Fibroblast of skin of right biceps (primary cell): Measurements from ENCODE around the gene AZIN2.

ENCODE experiments used
- DNase-seq: peaks from one replicate; pipeline ENCODE4 v3.0.0-alpha.2; 2013

Gene AZIN2

GRCh38 chr1:33155877-33156538 is 75.1 kb downstream of the AZIN2 start:
- DNase-seq: no peak

GRCh38 chr1:33157131-33157530 is 76.2 kb downstream of the AZIN2 start:
- DNase-seq: no peak

GRCh38 chr1:33158366-33158765 is 77.4 kb downstream of the AZIN2 start:
- no peak for DNase-seq

- no peak for DNase-seq
Measured at GRCh38 chr1:33159577-33159976, 78.6 kb downstream of the AZIN2 start.

DNA sequence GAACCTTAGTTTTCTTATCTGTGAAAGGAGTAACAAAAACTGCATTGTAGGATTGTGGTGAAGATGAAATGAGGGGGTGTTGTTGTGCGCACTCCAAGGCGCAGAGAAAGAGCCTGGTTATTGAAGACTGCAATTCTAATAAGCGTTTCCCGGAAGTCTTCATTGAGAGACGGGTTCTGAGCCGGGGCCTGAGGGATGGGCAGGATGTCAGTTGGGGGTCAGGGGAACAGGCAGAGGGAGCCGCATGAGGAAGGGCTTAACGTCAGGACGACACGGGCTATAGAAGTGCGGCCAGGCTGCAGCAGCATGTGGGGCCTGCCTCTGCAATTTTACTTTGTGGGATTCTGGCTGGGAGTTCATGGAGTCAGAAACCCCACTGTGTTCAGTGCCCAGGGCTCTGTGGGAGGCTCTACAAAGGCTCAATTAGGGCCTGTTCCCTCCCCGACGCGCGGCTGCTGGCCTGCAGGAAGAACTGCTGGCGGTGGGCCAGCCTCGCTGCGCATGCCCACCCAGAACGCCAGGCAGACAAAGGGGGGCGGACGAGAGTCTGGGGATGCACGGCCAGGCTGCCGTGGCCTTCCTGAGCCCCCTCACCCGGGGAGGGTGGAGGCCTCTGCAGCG is 80.2 kb downstream of the AZIN2 start:
- DNase-seq: peak; percentile 66

DNA sequence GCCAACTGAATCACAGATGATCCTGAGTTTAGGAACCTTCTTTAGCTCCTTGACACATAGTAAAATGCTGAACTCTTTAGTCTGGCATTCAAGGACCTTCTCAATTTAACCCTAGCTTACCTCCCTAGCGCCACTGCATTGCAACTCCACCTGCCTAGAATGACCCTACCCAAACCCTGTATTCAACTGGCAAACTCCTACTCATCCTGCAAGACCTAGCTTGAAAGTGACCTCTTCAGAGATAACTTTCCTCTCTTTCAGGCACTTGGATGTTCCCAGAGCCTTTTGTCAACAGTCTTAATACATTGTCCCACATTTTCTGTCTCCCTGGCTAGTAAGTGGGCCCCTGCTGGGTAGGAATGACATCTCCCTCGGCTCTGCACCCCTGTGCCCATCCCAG is 81.2 kb downstream of the AZIN2 start:
- no peak for DNase-seq

DNA sequence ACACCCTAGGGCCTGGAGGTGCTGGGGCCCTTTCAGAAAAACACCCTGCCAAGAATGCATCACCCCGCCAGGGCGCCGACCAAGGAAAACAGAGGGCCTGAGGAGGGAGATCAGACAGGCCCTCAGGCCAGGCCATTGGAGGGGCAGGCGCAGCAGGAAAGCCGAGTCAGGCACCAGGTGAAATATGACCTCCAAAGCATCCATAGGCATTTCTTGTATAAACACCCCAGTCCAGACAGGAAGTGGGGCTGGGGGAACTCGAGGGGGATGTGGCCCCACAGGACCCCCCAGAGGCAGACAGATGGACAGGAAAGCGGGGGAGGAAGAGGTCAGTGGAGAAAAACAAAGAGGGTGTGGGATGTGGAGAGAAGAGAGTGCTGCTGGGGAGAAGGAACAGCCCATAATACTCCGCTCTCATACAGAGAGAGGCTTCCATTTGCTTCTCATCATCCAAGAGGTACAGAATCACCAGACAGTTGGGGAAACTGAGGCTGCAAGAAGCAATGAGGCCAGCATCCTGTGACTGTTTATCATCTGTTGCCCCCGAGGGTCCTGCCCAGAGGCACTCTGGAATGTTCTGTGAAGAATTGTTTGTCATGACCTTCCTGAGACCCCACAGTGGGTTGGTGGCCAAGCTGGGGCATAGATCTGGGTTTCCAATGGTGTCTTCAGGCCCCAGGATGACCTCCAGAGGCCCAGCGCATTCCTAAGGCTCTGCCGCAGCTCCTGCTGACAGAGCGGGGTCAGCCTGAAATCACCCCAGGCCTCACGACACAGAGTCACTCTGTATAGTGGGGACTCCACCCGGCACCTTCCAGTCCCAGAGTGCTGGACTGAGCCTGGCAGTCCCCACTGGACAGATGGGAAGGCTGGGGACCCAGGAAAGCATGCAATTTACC is 82.9 kb downstream of the AZIN2 start:
- peak; percentile 57 for DNase-seq

DNA sequence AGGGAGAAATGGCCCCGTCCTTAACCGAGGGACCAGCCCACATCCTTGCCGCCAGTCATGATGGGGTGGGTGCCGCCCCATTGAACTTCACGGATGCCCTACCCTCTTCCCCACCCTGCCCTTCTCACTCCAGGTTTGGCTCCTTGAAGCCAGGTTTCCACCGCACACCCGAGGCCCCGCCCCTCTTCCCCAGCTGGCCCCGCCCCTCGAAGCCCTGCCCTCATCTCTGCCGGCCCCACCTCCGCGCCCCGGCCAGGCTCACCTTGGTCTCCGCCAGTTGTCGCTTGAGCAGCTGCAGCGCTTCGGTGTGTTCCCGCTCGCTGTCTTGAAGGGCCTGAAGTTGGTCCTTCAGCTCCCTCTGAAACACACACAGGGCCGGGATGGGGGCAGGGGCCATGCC is 84.3 kb downstream of the AZIN2 start:
- no peak for DNase-seq

- no peak for DNase-seq
Measured at GRCh38 chr1:33165809-33166208, 84.9 kb downstream of the AZIN2 start.

GRCh38 chr1:33167650-33168447 is 86.9 kb downstream of the AZIN2 start:
- no peak for DNase-seq

DNA sequence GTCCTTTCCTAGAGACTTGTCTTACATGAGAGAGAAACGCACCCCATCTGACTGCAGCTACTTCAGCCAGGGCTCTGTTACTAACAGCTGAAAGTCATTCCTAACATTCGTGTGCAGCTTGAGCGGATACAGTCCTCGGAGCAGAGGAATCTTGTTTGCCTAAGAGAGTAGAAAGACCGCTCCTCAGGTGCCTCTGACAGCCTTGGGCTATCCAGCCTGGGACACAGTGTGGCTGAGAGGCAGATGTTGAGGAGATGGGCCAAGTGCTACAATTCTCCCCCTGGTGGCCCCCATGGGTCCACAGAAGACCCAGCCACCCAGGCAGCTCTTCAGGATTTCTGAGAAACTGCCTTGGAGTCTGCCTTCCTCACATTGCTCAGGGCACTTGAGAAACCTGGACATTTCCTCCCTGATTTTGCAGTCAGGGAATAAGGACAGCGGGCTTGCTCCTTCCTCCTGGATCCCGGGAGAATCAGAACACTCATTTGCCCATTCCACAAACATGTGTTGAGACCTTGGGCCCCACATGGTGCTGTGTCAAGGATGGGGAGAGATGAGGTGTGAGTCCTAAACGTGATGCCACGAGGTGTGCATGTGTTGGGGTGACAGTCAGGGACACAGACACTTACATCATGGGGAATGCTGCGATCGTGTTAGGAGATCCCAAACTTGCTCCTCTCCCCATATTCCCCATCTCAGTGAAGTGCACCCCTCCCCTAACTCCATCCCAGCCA is 87.8 kb downstream of the AZIN2 start:
- no peak for DNase-seq

DNA sequence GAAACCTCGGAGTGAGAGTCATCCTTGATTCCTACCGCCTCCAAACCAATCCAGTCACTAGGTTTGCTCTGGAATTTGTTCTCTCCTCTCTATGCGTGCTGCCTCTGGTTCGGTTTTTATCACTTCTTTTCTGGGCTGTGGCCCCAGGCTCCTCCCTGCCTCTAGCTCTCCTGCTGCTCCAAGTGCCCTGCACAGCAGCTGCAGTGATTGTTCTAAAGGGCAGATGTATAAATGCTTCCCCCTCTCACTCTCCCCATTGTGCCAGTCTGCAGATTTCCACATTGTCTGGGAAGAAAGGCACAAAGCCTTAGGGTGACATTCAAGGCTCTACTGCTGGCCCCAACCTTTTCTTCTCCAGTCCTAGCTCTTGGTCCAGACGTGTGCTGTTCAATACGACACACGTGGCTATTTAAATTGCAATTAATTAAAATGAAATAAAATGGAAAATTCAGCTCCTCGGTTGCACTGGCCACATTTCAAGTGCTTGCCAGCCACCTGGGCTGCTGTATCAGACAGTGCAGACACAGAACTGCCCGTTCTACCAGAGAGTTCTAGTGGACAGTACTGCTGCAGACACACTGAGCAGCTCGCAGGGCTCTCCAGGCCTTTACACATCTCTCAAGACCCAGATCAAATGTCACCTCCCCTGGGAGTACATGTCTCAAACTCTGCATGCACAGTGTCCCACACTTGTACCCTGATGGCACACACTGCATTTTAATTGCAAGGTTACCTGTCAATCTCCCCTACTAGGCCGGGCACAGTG is 88.5 kb downstream of the AZIN2 start:
- DNase-seq: peak; percentile 26
